GM18870 (cell line): ENCODE data around the gene NEMP1.
A peak's percentile ranks its signal among the peaks of the same experiment; 100 is the strongest.
"Not testable (repeated sequence)": the region's sequence is repeated elsewhere in the genome, so short reads cannot be mapped to it uniquely, and the experiment has no call there.

ENCODE experiments used
- ATAC-seq: cut with Tn5 transposase; IDR thresholded peaks from one replicate; pipeline ENCODE4 v1.9.1; 2021; ENCODE audit warnings: moderate library complexity; ENCODE audit not compliant: unreplicated experiment

NEMP1 gene

DNA sequence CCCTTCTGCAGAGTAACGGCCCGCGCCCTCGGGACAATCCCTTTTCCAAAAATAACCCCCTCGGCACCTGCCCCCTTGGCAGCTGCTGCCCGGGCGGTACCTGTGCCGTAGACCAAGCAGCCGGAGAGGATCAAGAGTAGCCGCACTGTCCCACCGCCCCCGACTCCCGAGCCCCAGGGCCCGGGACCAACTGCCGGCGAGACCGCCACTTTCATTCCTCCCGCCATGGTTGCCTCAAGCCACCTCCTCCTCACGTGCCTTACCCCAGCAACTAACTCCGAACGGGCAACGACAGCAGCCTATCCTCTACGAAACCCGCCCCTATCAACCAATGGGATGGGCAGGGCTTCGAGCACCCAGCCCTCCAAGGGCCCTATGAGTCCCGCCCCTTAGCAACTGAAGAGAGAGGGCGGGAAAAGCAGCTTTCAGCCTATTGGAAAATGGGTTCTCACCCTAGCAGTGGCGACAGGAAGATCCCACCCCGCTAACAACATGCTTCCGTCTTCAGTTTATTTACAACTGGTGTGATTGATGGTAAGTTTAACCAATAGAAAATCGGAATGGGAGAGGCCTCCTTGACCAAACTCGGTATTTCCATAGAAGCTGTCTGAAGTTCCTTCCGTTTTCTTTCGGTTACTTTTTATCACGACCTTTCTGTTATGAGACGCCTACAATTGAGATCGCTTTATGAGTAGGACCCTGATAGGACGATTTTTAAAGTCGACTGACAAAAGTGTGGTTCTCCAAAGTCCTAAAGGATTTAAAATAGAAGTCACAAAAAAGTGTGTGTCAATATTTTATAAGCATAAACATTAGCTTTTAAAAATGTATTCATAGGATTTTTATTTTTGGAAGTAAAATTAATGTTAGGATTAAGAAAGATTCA, at the start of gene NEMP1:
NEMP1 (minus strand) TSS at position 273 of the 886 bp plus-strand sequence; CDS start at position 227, 46 bp downstream.
- ATAC-seq: peak; percentile 94

- no peak for ATAC-seq
These were observed 49.3 kb upstream of the NEMP1 start, which contains the start of gene LRP1 for GRCh38 chr12:57127726-57128518. TSS of gene LRP1 (plus strand) at chr12:57128483. CDS start at chr12:57128965, 482 bp downstream.

DNA sequence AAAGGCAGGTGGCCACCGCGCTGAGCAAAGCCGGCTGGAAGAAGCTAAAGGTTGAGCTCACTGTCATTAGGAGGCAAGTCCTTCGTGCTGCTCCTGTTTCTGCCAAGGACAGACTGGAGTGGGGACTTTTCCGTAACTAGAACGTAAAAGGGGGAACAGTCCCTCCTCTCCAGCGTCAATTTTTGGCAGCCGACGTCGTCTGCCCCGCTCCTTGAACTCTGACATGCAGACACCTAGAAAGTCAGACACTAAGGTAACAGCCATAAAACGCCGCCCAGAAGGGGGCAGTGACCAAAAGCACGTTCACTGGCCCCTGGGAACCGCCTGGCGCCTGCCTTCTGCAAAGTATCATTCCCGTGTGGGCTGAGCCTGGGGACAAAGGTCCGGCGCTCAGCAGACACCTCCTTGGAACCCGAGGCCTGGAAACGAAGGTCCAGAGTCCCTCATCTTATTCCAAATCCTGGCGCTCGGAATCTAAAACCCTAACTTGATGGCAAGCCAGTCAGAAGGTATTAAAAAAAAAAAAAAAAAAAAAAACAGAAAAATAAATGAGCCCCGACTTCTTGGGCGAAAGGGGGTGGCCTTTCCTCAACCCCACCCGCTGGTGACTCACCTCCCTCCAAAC, 48.6 kb upstream of the NEMP1 start:
- ATAC-seq: no peak

DNA sequence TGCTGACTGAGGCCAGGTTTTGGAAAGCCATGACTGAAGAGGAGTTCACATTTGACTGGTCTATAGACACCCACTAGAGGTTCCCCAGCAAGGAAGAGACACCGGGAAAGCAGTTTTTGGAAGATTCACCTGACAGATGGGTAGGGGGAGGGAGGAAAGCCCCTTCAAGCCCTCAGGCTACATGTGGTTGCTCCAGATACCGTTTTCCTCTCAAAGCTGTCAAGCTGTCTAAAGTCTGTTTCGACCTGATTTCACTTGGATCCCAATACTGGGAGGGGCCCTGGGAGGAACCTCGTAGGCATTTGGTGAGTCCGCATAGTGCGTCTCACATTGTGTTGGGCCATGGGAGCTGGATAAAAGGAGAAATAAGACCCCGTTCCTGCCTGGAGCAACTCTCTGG, 48.0 kb upstream of the NEMP1 start:
- ATAC-seq: no peak

DNA sequence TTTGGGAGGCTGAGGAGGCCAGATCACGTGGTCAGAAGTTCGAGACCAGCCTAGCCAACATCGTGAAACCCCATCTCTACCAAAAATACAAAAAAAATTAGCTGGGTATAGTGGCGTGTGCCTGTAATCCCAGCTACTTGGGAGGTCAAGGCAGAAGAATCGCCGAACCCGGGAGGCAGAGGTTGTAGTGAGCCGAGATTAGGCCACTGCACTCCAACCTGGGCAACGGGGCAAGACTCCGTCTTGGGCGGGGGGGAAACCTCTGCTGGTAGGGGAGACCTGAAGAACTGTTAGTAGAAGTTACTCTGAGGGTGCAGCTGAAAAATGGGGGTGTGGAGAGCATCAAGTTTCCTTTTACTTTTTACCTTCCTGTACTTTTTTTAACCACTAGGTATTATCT, 47.5 kb upstream of the NEMP1 start:
- no peak for ATAC-seq

GRCh38 chr12:57124261-57124877, 45.8 kb upstream of the NEMP1 start:
- ATAC-seq: no peak

GRCh38 chr12:57123813-57124212, 45.2 kb upstream of the NEMP1 start:
- no peak for ATAC-seq

- ATAC-seq: not testable (repeated sequence)
These were observed 42.1 kb upstream of the NEMP1 start for GRCh38 chr12:57120718-57121117.

GRCh38 chr12:57119294-57120085, 40.9 kb upstream of the NEMP1 start:
- ATAC-seq: no peak

DNA sequence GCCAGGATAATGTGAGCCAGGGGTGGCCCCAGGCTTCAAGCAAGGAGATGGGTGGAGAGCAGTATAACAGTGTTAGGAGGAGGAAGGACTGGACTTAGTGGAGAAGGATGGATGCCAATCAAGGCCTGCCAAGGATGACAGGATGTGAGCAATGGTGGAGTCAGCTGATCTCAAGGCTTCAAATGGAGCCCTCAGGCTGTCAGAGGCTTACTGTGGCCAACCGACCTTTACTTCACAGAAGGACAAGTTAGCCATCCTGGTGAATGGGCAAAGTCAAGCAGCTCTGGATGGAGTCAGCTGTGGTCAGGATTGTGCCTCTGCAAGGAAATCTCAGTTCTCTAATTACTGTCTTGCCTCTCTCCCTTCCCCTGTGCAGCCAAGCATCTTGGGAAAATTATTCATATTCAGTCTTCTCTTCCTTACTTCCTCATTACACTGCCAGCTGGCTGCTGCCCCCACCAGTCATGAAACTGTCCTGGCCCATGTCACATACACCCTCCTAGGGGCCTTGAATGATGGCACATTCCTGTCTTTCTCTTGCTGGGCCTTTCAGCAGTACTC, 40.2 kb upstream of the NEMP1 start:
- ATAC-seq: no peak

GRCh38 chr12:57116580-57117281, 38.1 kb upstream of the NEMP1 start:
- no peak for ATAC-seq

GRCh38 chr12:57112492-57113294, 34.1 kb upstream of the NEMP1 start:
- no peak for ATAC-seq

DNA sequence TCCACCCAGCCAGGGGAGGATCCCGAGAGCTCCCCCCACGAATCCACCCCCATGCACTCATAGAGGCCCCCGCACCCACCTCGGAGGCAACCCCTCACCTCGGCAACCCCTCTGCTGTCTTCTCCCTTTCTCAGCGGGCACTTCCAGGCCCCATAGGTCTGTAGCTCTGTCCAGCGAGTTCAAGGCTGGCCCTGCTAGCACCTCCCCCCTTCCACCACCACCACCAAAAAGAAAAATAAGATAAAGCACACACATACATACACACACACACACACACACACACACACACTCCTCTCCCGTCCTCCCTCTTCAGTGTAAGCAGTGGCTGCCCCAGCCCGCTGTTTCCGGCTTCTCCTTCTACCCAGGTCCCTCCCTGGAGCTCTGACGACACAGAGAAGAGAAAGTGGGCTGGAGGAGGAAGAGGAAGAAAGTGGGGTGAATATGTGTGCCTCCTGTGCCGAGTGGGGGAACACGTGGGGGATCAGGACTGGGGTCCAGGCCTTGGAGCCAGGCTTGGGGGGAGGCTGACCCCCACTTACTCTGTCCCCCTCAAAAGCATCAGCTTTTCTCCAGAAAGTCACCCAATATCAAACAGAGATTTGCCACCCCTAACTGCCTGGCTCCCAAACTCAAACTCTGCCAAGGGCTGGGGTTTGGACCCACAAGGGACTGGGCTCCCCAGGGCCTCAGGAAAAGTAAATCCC, 32.6 kb upstream of the NEMP1 start, which contains the start of gene STAT6:
STAT6 (minus strand) TSS at position 332 of the 704 bp plus-strand sequence. CDS start 3,084 bp downstream, outside the sequence.
- peak; percentile 39 for ATAC-seq

DNA sequence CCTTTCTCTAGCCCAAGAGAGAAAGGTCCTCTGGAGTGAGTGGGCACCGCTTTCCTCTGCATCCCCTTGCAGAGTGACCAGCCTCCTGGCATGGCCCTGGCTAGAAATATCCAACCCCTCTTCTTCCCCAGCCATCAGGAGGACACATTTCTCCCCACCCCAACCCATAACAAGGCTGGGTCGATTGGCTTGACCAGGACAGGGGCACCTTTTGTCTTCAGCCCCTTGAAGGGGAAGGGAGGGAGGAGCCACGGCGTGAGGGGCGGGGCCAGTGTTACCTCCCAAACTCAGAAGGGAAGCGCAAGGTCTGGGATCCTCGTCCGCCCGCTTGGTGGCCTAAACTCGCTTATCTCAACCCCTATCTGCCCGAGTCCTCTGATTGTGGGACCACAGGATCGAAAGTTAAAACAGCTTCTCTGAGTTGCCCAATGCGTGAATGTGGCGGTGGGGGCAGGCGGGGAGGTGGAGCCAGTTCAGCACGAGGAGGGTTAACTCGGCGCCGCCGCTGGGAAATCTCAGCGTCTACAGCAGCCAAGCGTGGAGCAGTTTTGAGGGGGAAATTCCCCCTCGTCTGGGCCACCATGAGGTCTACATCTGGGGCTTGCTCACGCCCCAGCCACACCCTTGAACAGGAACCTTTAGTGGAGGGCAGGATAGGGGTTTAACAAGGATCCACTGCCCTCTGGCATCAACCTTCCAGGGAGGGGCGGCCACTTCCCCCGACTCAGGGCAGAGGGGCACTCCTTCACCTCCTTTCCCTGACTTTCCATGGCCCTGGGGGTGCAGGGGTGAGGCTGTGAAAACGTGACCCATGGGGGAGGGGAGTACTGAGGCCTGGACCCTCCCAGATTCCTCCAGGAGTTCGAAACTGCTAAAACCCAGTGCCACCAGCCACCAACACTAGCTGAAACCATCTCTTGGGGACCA, 31.8 kb upstream of the NEMP1 start:
- no peak for ATAC-seq

DNA sequence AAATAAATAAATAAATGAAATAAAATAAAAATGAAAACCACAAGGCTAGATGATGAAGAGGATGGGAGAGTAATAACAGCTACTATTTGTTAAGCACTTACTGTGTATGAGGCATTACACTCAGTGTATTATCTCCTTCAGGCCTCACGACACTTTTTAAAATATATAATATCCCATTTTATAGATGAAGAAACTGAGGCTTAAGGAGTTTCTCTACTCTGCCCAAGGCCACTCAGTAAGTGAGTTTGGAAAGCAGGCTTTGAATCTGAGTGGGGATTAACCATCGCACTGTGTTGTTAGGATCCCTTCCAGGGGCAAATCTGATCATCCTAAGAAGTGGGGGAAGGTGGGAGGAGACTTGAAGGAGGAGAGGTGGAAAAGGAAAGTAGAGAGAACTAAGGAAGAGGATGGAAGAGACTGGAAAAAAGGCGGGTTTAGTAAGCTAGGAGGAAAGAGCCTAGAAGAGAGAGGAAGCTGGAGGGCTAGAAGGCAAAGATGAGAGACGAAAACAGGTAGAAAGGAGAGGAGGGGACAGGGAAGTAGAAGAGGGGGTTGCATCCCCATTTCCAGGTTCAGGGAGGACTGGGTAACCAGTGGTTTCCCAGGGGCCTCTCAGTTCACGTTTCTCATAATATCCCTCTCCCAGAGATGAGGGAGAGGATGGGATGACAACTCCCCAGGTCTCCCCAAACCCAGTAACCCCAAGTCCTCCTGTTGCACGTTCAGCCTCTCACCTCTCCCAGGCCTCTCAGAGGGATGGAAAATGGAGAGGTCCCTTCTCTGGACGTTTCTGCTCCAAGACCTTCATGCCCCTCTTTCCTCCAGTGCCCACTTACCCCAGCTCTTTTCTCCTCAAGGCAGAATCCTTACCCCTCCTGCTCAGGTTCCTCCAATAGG, 30.9 kb upstream of the NEMP1 start:
- ATAC-seq: no peak
